ENCODE results near the gene OR6T1.

The OR6T1 gene

GRCh38 chr11:123943738-123944137, at the start of gene OR6T1:
TSS of gene OR6T1 (minus strand) at chr11:123943838. CDS start at chr11:123943838, 0 bp downstream.
- DNase-seq (ENCODE audit: low read depth) = no peak

- no peak for DNase-seq (ENCODE audit: low read depth)
Observed at GRCh38 chr11:123979311-123979710, 35.7 kb upstream of the OR6T1 start.

- no peak for DNase-seq (ENCODE audit: low read depth)
Observed at GRCh38 chr11:123977731-123978347, 34.2 kb upstream of the OR6T1 start, which contains the start of gene OR10S1. TSS of gene OR10S1 (minus strand) at chr11:123977781. CDS start at chr11:123977664, 117 bp downstream.

GRCh38 chr11:123976770-123977560, 33.3 kb upstream of the OR6T1 start:
- no peak for DNase-seq (ENCODE audit: low read depth)

GRCh38 chr11:123973816-123974215, 30.2 kb upstream of the OR6T1 start:
- DNase-seq (ENCODE audit: low read depth) = peak; percentile 43

- DNase-seq (ENCODE audit: low read depth) = no peak
Observed at GRCh38 chr11:123956752-123957151, 13.1 kb upstream of the OR6T1 start.

- no peak for DNase-seq (ENCODE audit: low read depth)
Observed at GRCh38 chr11:123945132-123945531, 1.5 kb upstream of the OR6T1 start.

- no peak for DNase-seq (ENCODE audit: low read depth)
Observed at GRCh38 chr11:123942413-123942812, 1.2 kb downstream of the OR6T1 start.

- no peak for DNase-seq (ENCODE audit: low read depth)
Observed at GRCh38 chr11:123939317-123939716, 4.3 kb downstream of the OR6T1 start, which contains the start of gene OR4D5. TSS of gene OR4D5 (plus strand) at chr11:123939617. CDS start at chr11:123939617, 0 bp downstream.

- no peak for DNase-seq (ENCODE audit: low read depth)
Observed at GRCh38 chr11:123924027-123924426, 19.6 kb downstream of the OR6T1 start.

- DNase-seq (ENCODE audit: low read depth) = no peak
Observed at GRCh38 chr11:123920943-123921342, 22.7 kb downstream of the OR6T1 start.

GRCh38 chr11:123905826-123906225, 37.8 kb downstream of the OR6T1 start:
- DNase-seq (ENCODE audit: low read depth) = no peak

GRCh38 chr11:123904932-123905331, 38.7 kb downstream of the OR6T1 start:
- no peak for DNase-seq (ENCODE audit: low read depth)

- DNase-seq (ENCODE audit: low read depth) = no peak
Observed at GRCh38 chr11:123903932-123904331, 39.7 kb downstream of the OR6T1 start.

- DNase-seq (ENCODE audit: low read depth) = no peak
Observed at GRCh38 chr11:123901867-123902266, 41.8 kb downstream of the OR6T1 start, which contains the start of gene OR8D4. TSS of gene OR8D4 (plus strand) at chr11:123902167. CDS start at chr11:123906432, 4,265 bp downstream.

- no peak for DNase-seq (ENCODE audit: low read depth)
Observed at GRCh38 chr11:123899792-123900191, 43.8 kb downstream of the OR6T1 start.

Data from fibroblast of gingiva (primary cell).